ENCODE results near the gene GNAS-AS1.

- TF ChIP-seq TAF1 (IDR thresholded peaks at IDR 0.05; ENCODE audit: borderline replicate concordance, low read depth, low read length) (no peak), POLR2A (IDR thresholded peaks at IDR 0.05; ENCODE audit: low read depth, low read length) (no peak), MAX (IDR thresholded peaks at IDR 0.05; ENCODE audit: low read depth, low read length) (no peak), SUZ12 (IDR thresholded peaks at IDR 0.05; ENCODE audit: unreplicated experiment) (no peak), NBN (IDR thresholded peaks at IDR 0.05) (no peak), ZNF24 (IDR thresholded peaks at IDR 0.05) (no peak), TBL1XR1 (IDR thresholded peaks at IDR 0.05; ENCODE audit: low read depth, low read length) (no peak), CTCF (IDR thresholded peaks at IDR 0.05 in 2 of 3, conservative IDR thresholded peaks at IDR 0.05 in 1 of 3; ENCODE audit: control insufficient read depth in 2 of 3, extremely low read depth in 1 of 3, insufficient read depth in 1 of 3, low read depth in 3 of 3, low read length in 3 of 3) (no peak), PBX3 (IDR thresholded peaks at IDR 0.05; ENCODE audit: insufficient replicate concordance, low read depth, low read length) (no peak), SP1 (IDR thresholded peaks at IDR 0.05; ENCODE audit: low read depth, low read length) (no peak), YY1 (IDR thresholded peaks at IDR 0.05; ENCODE audit: low read depth, low read length) (no peak), KAT2A (conservative IDR thresholded peaks at IDR 0.05; ENCODE audit: control insufficient read depth, low read depth, low read length) (no peak)
These were observed 21.2 kb downstream of the GNAS-AS1 start for GRCh38 chr20:58829531-58829941.
